T-helper 1 cell treated with Interleukin-12 subunit alpha and Interleukin-12 subunit beta and Interleukin-4 antibody, amounts not matched to agents 30 ng/mL and 1 ng/mL, for 36 hours (primary cell): ENCODE data around the gene CELSR2. TPM values are rescaled to one million over a fixed set of nuclear protein-coding genes. Genes with fewer than 3 reads are reported as not detected.

Experiments
- intact Hi-C: fragments of 100-400 bp; cut with micrococcal nuclease; formaldehyde crosslinking; loops from one replicate; pipeline ENCODE4 v1.15.1; 2024
- total RNA-seq: library from RNA; stranded (reverse); gene quantifications from 2 replicates; pipeline ENCODE4 v1.2.3, GENCODE V29; 2022

The CELSR2 gene
- total RNA-seq, 1 donor from 2014 or later, result 4.2 TPM

GRCh38 chr1:109262231-109263055, 13.1 kb downstream of the CELSR2 start:
- intact Hi-C loops, result loop anchor here (1.0 to 5.0 kb wide), 5 partner anchors 20 to 270 kb away; partner anchors contain the start of genes CYB561D1 and PSRC1

- intact Hi-C loops, result loop anchor here (1.0 to 5.0 kb wide), 5 partner anchors 20 to 269 kb away; partner anchors contain the start of genes CYB561D1 and PSRC1
Observed at GRCh38 chr1:109263234-109263596, 13.9 kb downstream of the CELSR2 start.

- intact Hi-C loops, result loop anchor here (1.0 to 5.0 kb wide), 5 partner anchors 19 to 269 kb away; partner anchors contain the start of genes CYB561D1 and PSRC1
Observed at GRCh38 chr1:109263597-109264378, 14.4 kb downstream of the CELSR2 start.

GRCh38 chr1:109264379-109264755, 15.0 kb downstream of the CELSR2 start:
- intact Hi-C loops, result loop anchor here (5.0 kb wide), 1 partner anchor 228 kb away; the partner anchor contains the start of gene CYB561D1

GRCh38 chr1:109265016-109265415, 15.7 kb downstream of the CELSR2 start:
- intact Hi-C loops, result no loop called here

GRCh38 chr1:109265741-109266330, 16.5 kb downstream of the CELSR2 start:
- intact Hi-C loops, result no loop called here

GRCh38 chr1:109266965-109267364, 17.6 kb downstream of the CELSR2 start:
- intact Hi-C loops, result no loop called here

GRCh38 chr1:109267743-109268300, 18.5 kb downstream of the CELSR2 start:
- intact Hi-C loops, result no loop called here

- intact Hi-C loops, result no loop called here
Observed at GRCh38 chr1:109268431-109269211, 19.3 kb downstream of the CELSR2 start.

GRCh38 chr1:109269212-109269980, 20.1 kb downstream of the CELSR2 start:
- intact Hi-C loops, result no loop called here

- intact Hi-C loops, result no loop called here
Observed at GRCh38 chr1:109269981-109270622, 20.8 kb downstream of the CELSR2 start.

- intact Hi-C loops, result no loop called here
Observed at GRCh38 chr1:109270623-109271317, 21.4 kb downstream of the CELSR2 start.

- intact Hi-C loops, result no loop called here
Observed at GRCh38 chr1:109271458-109271857, 22.1 kb downstream of the CELSR2 start.

GRCh38 chr1:109272021-109272799, 22.9 kb downstream of the CELSR2 start:
- intact Hi-C loops, result no loop called here

GRCh38 chr1:109272831-109273547, 23.6 kb downstream of the CELSR2 start:
- intact Hi-C loops, result no loop called here

GRCh38 chr1:109273570-109274288, 24.4 kb downstream of the CELSR2 start:
- intact Hi-C loops, result no loop called here
